ENCODE measurements around the gene NCAPH2. TPM values are rescaled to one million over a fixed set of nuclear protein-coding genes. Genes with fewer than 3 reads are reported as not detected.

NCAPH2 gene
- total RNA-seq, 1 donor from 2014 or later: 14.4 TPM

GRCh38 chr22:50489363-50490243 is 18.4 kb upstream of the NCAPH2 start:
- DNase-seq (ENCODE audit: low spot score): no peak

- DNase-seq (ENCODE audit: low spot score): no peak
Observed at GRCh38 chr22:50490531-50491308, 17.3 kb upstream of the NCAPH2 start.

GRCh38 chr22:50497093-50497492 is 10.9 kb upstream of the NCAPH2 start:
- DNase-seq (ENCODE audit: low spot score): no peak

- DNase-seq (ENCODE audit: low spot score): peak; percentile 53
Observed at GRCh38 chr22:50498322-50498890, 9.6 kb upstream of the NCAPH2 start.

- no peak for DNase-seq (ENCODE audit: low spot score)
Observed at GRCh38 chr22:50500452-50500851, 7.6 kb upstream of the NCAPH2 start.

GRCh38 chr22:50502096-50502495 is 5.9 kb upstream of the NCAPH2 start:
- no peak for DNase-seq (ENCODE audit: low spot score)

- DNase-seq (ENCODE audit: low spot score): no peak
Observed at GRCh38 chr22:50502628-50503474, 5.2 kb upstream of the NCAPH2 start.

GRCh38 chr22:50503475-50504145 is 4.4 kb upstream of the NCAPH2 start:
- no peak for DNase-seq (ENCODE audit: low spot score)

- DNase-seq (ENCODE audit: low spot score): no peak
Observed at GRCh38 chr22:50504369-50505211, 3.4 kb upstream of the NCAPH2 start.

GRCh38 chr22:50505276-50505775 is 2.7 kb upstream of the NCAPH2 start:
- DNase-seq (ENCODE audit: low spot score): no peak

- DNase-seq (ENCODE audit: low spot score): no peak
Observed at GRCh38 chr22:50505776-50506610, 2.0 kb upstream of the NCAPH2 start.

GRCh38 chr22:50506611-50507420 is 1.2 kb upstream of the NCAPH2 start:
- no peak for DNase-seq (ENCODE audit: low spot score)

GRCh38 chr22:50507421-50507990 is 518 bp upstream of the NCAPH2 start, which contains the start of gene LMF2:
TSS of gene LMF2 (minus strand) at chr22:50507702. CDS start at chr22:50507675, 27 bp downstream.
- no peak for DNase-seq (ENCODE audit: low spot score)

GRCh38 chr22:50508897-50509296 is 873 bp downstream of the NCAPH2 start:
- no peak for DNase-seq (ENCODE audit: low spot score)

- DNase-seq (ENCODE audit: low spot score): no peak
Observed at GRCh38 chr22:50513175-50513574, 5.2 kb downstream of the NCAPH2 start.

GRCh38 chr22:50516068-50516467 is 8.0 kb downstream of the NCAPH2 start:
- no peak for DNase-seq (ENCODE audit: low spot score)

GRCh38 chr22:50516891-50517290 is 8.9 kb downstream of the NCAPH2 start:
- DNase-seq (ENCODE audit: low spot score): no peak

All from umbilical cord (tissue), 2 donors.